Inferior parietal cortex (tissue), 1 donor: ENCODE results near the gene AP1S2.

Source experiments
- DNase-seq: peaks from one replicate; pipeline ENCODE4 v3.0.0-alpha.2; 2016; ENCODE audit errors: extremely low spot score

Gene AP1S2

GRCh38 chrX:15812192-15812938, 42.2 kb downstream of the AP1S2 start:
- no peak for DNase-seq

- DNase-seq = no peak
These were observed 46.4 kb downstream of the AP1S2 start for GRCh38 chrX:15808254-15808653.

- no peak for DNase-seq
These were observed 50.0 kb downstream of the AP1S2 start for GRCh38 chrX:15804563-15804962.

GRCh38 chrX:15797707-15798106, 56.9 kb downstream of the AP1S2 start:
- no peak for DNase-seq

- peak; percentile 1 for DNase-seq
These were observed 63.8 kb downstream of the AP1S2 start for GRCh38 chrX:15790769-15791290.

GRCh38 chrX:15789979-15790768, 64.4 kb downstream of the AP1S2 start, which contains the start of gene ZRSR2:
Gene ZRSR2, plus strand, starts transcription at chrX:15790484. Its CDS starts 12 bp downstream, at chrX:15790496.
- DNase-seq = peak; percentile 75

GRCh38 chrX:15786915-15787314, 67.7 kb downstream of the AP1S2 start:
- no peak for DNase-seq

- no peak for DNase-seq
These were observed 69.3 kb downstream of the AP1S2 start for GRCh38 chrX:15785176-15785750.

- no peak for DNase-seq
These were observed 72.5 kb downstream of the AP1S2 start for GRCh38 chrX:15781961-15782699.
